ENCODE results near the gene ANXA7.

ANXA7 gene

DNA sequence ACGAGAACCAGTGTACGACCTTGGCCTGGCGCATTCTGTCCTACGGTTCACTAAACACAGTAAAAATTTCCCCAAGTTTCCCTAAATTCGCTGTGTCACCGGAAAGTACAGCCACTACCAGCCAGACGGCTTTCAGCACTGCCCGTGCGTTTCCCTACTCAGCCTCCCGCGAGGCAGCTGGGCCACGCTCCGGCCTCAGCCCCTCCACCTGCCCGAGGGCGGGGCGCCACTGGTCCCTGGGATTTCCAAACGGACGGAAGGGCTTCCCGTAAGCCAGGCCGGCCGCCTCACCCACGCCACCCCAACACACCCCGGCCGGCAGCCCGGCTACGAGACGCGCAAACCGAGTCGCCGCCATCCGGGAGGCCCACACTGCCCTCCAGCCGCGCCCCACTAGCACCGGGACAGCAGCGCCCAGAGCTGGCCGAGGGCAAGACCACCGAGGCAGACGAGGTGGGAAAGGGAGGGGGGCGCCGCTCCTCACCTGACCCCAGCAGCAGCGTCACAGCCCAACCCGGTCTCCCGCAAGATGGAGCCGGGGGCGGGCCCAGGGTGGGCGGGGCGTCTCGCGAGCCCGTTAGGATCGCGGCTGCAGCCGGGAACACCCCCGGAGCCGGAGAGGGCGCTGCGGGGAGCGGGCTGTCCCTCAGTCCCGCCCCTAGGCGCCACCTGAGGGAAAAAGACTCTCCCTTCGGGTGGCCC, at the start of gene ANXA7:
Gene ANXA7, minus strand, starts transcription at position 531 of the 702 bp plus-strand sequence. CDS start 13,202 bp downstream, outside the sequence.
- Histone ChIP-seq H3K4me1 (ENCODE audit: control insufficient read depth in 5 of 5, insufficient read depth in 5 of 5, low read length in 5 of 5) (peaks cover 4 to 29% (median 23%) of the 10 kb centered on the region in 5 donors), H3K27ac (ENCODE audit: low read depth, low read length) (peak within 1 kb of the TSS; percentile 98), H3K9ac (ENCODE audit: low read length in 5 of 5) (peak within 1 kb of the TSS; percentile 81 to 96 (median 92)), H3K4me3 (ENCODE audit: low read depth in 1 of 5, low read length in 5 of 5) (peak within 1 kb of the TSS; percentile 83 to 97 (median 90)), H3K27me3 (ENCODE audit: control insufficient read depth in 5 of 5, insufficient read depth in 4 of 5, low read length in 5 of 5) (no peaks in the 10 kb centered on the region), H3K9me3 (ENCODE audit: control insufficient read depth in 5 of 5, low read length in 5 of 5) (no peaks in the 10 kb centered on the region), H3K36me3 (ENCODE audit: control insufficient read depth in 5 of 5, insufficient read depth in 5 of 5, low read length in 5 of 5) (no peaks in the 10 kb centered on the region)

DNA sequence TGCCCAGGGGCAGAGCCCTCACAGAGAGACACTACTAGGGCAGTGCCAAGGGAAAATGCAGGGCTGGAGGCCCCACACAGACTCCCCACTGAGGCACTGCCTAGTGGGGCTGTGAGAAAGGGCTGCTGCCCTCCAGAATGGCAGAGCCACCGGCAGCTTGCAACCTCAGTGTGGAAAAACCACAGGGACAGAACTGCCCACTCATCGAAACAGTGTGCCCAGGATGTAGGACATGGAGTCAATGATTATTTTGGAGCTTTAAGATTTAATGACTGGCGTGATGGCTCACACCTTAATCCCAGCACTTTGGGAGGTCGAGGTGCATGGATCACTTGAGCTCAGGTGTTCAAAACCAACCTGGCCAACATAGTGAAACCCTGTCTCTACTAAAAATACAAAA, 47.0 kb upstream of the ANXA7 start:
- Histone ChIP-seq H3K27me3 (ENCODE audit: control insufficient read depth in 5 of 5, insufficient read depth in 4 of 5, low read length in 5 of 5) (no peaks in the 10 kb centered on the region), H3K4me1 (ENCODE audit: control insufficient read depth in 5 of 5, insufficient read depth in 5 of 5, low read length in 5 of 5) (no peaks in the 10 kb centered on the region), H3K27ac (ENCODE audit: low read depth, low read length) (no peak overlapping the region), H3K4me3 (ENCODE audit: low read depth in 1 of 5, low read length in 5 of 5) (no peak overlapping the region), H3K9me3 (ENCODE audit: control insufficient read depth in 5 of 5, low read length in 5 of 5) (no peaks in the 10 kb centered on the region), H3K36me3 (ENCODE audit: control insufficient read depth in 5 of 5, insufficient read depth in 5 of 5, low read length in 5 of 5) (peaks cover 22 to 52% (median 29%) of the 10 kb centered on the region in 5 donors), H3K9ac (ENCODE audit: low read length in 5 of 5) (no peak overlapping the region)

DNA sequence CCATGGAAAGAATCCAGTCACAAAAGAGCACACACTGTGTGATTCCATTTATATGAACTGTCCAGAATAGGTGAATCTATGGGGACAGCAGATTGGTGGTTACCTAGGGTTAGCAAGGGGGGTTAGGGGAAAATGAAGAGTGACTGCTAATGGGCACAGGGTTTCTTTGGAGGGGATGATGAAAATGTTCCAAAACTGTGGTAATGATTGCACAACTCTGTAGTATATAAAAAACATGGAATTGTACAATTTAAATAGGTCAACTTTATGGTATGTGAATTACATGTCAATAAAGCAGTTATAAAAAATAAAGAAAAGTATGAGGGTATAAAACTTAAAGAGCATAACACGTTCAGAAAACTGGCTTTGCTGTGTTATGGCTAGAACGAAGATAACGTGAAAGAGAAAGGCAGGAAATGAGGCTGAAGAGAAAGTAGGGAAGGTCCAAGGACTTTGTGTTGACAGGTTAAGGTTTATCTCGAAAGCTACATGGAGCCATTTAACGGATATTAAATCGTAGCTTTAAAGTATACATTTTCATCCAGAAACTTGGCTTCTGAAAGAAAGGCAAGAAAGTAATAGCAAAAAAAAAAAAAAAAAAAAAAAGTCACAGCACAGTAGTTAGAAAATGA, 45.9 kb upstream of the ANXA7 start:
- no peaks in the 10 kb centered on the region for H3K27me3 ChIP-seq (ENCODE audit: control insufficient read depth in 5 of 5, insufficient read depth in 4 of 5, low read length in 5 of 5)
- no peak overlapping the region for H3K4me3 ChIP-seq (ENCODE audit: low read depth in 1 of 5, low read length in 5 of 5)
- peaks cover 14 to 43% (median 22%) of the 10 kb centered on the region in 5 donors for H3K36me3 ChIP-seq (ENCODE audit: control insufficient read depth in 5 of 5, insufficient read depth in 5 of 5, low read length in 5 of 5)
- H3K27ac ChIP-seq (ENCODE audit: low read depth, low read length) = no peak overlapping the region
- no peak overlapping the region for H3K9ac ChIP-seq (ENCODE audit: low read length in 5 of 5)
- no peaks in the 10 kb centered on the region for H3K9me3 ChIP-seq (ENCODE audit: control insufficient read depth in 5 of 5, low read length in 5 of 5)
- no peaks in the 10 kb centered on the region for H3K4me1 ChIP-seq (ENCODE audit: control insufficient read depth in 5 of 5, insufficient read depth in 5 of 5, low read length in 5 of 5)

GRCh38 chr10:73456187-73456890, 42.5 kb upstream of the ANXA7 start:
- Histone ChIP-seq H3K9me3 (ENCODE audit: control insufficient read depth in 5 of 5, low read length in 5 of 5) (no peaks in the 10 kb centered on the region), H3K36me3 (ENCODE audit: control insufficient read depth in 5 of 5, insufficient read depth in 5 of 5, low read length in 5 of 5) (peaks cover 19 to 33% (median 27%) of the 10 kb centered on the region in 5 donors), H3K9ac (ENCODE audit: low read length in 5 of 5) (no peak overlapping the region), H3K27ac (ENCODE audit: low read depth, low read length) (no peak overlapping the region), H3K4me1 (ENCODE audit: control insufficient read depth in 5 of 5, insufficient read depth in 5 of 5, low read length in 5 of 5) (no peaks in the 10 kb centered on the region), H3K27me3 (ENCODE audit: control insufficient read depth in 5 of 5, insufficient read depth in 4 of 5, low read length in 5 of 5) (no peaks in the 10 kb centered on the region), H3K4me3 (ENCODE audit: low read depth in 1 of 5, low read length in 5 of 5) (no peak overlapping the region)

DNA sequence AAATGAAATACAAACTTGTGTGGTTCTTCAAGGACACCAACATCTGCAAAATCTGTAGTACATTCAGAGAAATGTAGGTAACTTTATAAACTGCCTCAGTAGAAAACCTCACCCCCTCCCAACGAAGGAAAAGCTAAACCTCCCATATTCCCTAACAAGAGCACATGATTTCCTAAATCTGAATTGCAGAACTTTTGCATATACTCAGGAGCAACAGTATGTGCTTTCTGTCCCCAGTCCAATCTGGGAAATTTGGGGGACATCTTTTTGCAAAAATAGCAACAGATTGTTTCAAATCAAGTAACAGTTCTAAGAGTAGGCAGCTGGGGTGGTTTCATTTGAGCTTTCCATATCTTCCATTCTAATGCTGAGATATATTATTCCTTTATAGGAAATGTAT, 35.3 kb upstream of the ANXA7 start:
- Histone ChIP-seq H3K9me3 (ENCODE audit: control insufficient read depth in 5 of 5, low read length in 5 of 5) (no peaks in the 10 kb centered on the region), H3K9ac (ENCODE audit: low read length in 5 of 5) (no peak overlapping the region), H3K27me3 (ENCODE audit: control insufficient read depth in 5 of 5, insufficient read depth in 4 of 5, low read length in 5 of 5) (no peaks in the 10 kb centered on the region), H3K4me1 (ENCODE audit: control insufficient read depth in 5 of 5, insufficient read depth in 5 of 5, low read length in 5 of 5) (no peaks in the 10 kb centered on the region), H3K4me3 (ENCODE audit: low read depth in 1 of 5, low read length in 5 of 5) (no peak overlapping the region), H3K27ac (ENCODE audit: low read depth, low read length) (no peak overlapping the region), H3K36me3 (ENCODE audit: control insufficient read depth in 5 of 5, insufficient read depth in 5 of 5, low read length in 5 of 5) (peaks cover 26 to 40% (median 35%) of the 10 kb centered on the region in 5 donors)

GRCh38 chr10:73448384-73448783, 34.5 kb upstream of the ANXA7 start:
- Histone ChIP-seq H3K4me3 (ENCODE audit: low read depth in 1 of 5, low read length in 5 of 5) (no peak overlapping the region), H3K27me3 (ENCODE audit: control insufficient read depth in 5 of 5, insufficient read depth in 4 of 5, low read length in 5 of 5) (no peaks in the 10 kb centered on the region), H3K36me3 (ENCODE audit: control insufficient read depth in 5 of 5, insufficient read depth in 5 of 5, low read length in 5 of 5) (peaks cover 24 to 42% (median 33%) of the 10 kb centered on the region in 5 donors), H3K9me3 (ENCODE audit: control insufficient read depth in 5 of 5, low read length in 5 of 5) (no peaks in the 10 kb centered on the region), H3K27ac (ENCODE audit: low read depth, low read length) (no peak overlapping the region), H3K9ac (ENCODE audit: low read length in 5 of 5) (no peak overlapping the region), H3K4me1 (ENCODE audit: control insufficient read depth in 5 of 5, insufficient read depth in 5 of 5, low read length in 5 of 5) (no peaks in the 10 kb centered on the region)

- H3K27me3 ChIP-seq (ENCODE audit: control insufficient read depth in 5 of 5, insufficient read depth in 4 of 5, low read length in 5 of 5) = no peaks in the 10 kb centered on the region
- H3K4me3 ChIP-seq (ENCODE audit: low read depth in 1 of 5, low read length in 5 of 5) = no peak overlapping the region
- H3K9ac ChIP-seq (ENCODE audit: low read length in 5 of 5) = no peak overlapping the region
- H3K9me3 ChIP-seq (ENCODE audit: control insufficient read depth in 5 of 5, low read length in 5 of 5) = no peaks in the 10 kb centered on the region
- no peaks in the 10 kb centered on the region for H3K4me1 ChIP-seq (ENCODE audit: control insufficient read depth in 5 of 5, insufficient read depth in 5 of 5, low read length in 5 of 5)
- peaks cover 23 to 37% (median 27%) of the 10 kb centered on the region in 5 donors for H3K36me3 ChIP-seq (ENCODE audit: control insufficient read depth in 5 of 5, insufficient read depth in 5 of 5, low read length in 5 of 5)
- H3K27ac ChIP-seq (ENCODE audit: low read depth, low read length) = no peak overlapping the region
These were observed 33.1 kb upstream of the ANXA7 start for GRCh38 chr10:73446926-73447325.

DNA sequence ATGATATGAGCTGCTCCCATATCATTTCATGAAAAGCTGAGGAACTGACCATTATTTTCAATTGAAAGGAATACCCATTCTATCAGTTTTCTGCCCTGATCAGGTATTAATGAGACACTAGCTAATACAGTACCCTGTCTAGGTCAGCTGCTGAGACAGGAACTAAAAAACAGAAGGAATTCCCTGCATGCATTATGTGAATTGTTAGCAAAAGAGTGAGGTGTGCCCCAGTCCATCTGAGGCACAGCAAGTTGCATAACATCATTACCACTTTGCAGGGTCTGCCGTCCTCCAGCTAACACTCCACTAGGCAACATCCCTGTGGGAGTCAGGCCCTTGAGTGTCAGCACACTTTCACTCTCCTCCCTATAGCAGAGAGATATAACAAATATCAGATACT, 30.6 kb upstream of the ANXA7 start:
- Histone ChIP-seq H3K4me1 (ENCODE audit: control insufficient read depth in 5 of 5, insufficient read depth in 5 of 5, low read length in 5 of 5) (no peaks in the 10 kb centered on the region), H3K27me3 (ENCODE audit: control insufficient read depth in 5 of 5, insufficient read depth in 4 of 5, low read length in 5 of 5) (no peaks in the 10 kb centered on the region), H3K9ac (ENCODE audit: low read length in 5 of 5) (no peak overlapping the region), H3K9me3 (ENCODE audit: control insufficient read depth in 5 of 5, low read length in 5 of 5) (no peaks in the 10 kb centered on the region), H3K27ac (ENCODE audit: low read depth, low read length) (no peak overlapping the region), H3K36me3 (ENCODE audit: control insufficient read depth in 5 of 5, insufficient read depth in 5 of 5, low read length in 5 of 5) (peaks cover 30 to 40% (median 33%) of the 10 kb centered on the region in 5 donors), H3K4me3 (ENCODE audit: low read depth in 1 of 5, low read length in 5 of 5) (no peak overlapping the region)

DNA sequence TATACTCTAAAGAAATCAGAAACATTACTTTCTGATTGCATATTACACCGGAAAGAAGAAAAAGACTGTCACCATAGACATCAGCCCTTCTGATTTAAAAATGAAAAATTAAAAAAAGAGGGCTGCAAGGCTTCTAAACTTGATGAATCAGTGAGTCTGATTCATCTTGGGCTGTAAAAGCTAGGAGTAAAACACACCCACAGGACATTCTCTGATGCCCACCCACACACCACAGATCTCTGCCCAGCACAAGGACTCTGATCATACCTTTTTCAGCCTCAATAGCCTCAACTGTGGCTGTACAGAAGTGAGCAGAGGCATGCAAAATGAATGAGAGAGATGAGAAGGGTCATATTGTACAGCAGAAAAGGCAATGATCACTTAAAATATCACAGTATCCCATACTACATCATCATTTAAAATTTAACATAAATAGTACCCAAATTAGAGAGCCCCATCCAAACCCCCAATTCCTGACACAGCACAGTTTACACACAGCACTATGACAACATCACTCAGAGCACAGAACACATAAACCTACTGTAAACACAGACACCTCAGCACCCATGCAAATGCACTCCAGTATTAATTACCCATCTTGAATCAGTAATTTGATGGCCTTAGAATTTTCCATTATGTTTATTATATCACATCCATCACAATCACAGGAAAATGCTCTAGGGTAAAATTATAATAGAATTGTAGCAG, 25.9 kb upstream of the ANXA7 start:
- no peaks in the 10 kb centered on the region for H3K27me3 ChIP-seq (ENCODE audit: control insufficient read depth in 5 of 5, insufficient read depth in 4 of 5, low read length in 5 of 5)
- H3K9ac ChIP-seq (ENCODE audit: low read length in 5 of 5) = peak overlapping the region in 1 of 5 donors; percentile 16
- H3K4me1 ChIP-seq (ENCODE audit: control insufficient read depth in 5 of 5, insufficient read depth in 5 of 5, low read length in 5 of 5) = no peaks in the 10 kb centered on the region
- peaks cover 32 to 44% (median 38%) of the 10 kb centered on the region in 5 donors for H3K36me3 ChIP-seq (ENCODE audit: control insufficient read depth in 5 of 5, insufficient read depth in 5 of 5, low read length in 5 of 5)
- H3K9me3 ChIP-seq (ENCODE audit: control insufficient read depth in 5 of 5, low read length in 5 of 5) = no peaks in the 10 kb centered on the region
- H3K4me3 ChIP-seq (ENCODE audit: low read depth in 1 of 5, low read length in 5 of 5) = no peak overlapping the region
- H3K27ac ChIP-seq (ENCODE audit: low read depth, low read length) = no peak overlapping the region
